ENCODE data around the gene CD47. TPM values are rescaled to one million over a fixed set of nuclear protein-coding genes. Genes with fewer than 3 reads are reported as not detected.

CD47 gene
- total RNA-seq, 1 experiment from 2014 or later = 42.5 TPM

DNA sequence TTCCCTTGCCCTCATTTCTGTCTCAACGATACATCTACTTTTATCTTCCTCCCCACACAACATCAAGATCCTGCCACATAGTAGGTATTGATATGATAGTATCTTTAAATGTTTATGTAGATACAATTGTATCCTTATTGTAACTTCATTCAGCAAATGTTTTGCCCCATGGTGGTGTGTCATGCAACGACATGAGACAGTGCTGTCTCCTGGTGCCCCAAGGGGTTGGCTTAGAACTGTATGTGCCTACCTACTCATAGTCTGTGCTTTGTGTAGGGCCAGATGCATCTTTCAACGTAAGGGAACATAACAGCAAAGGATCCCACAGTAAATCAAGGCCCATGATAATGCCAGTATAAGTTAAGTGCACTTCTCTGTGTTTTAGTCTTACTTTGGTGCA lies 2.8 kb upstream of the CD47 start:
- Histone ChIP-seq H3K9ac (ENCODE audit: low read length) (no peak overlapping the region), H3K4me1 (ENCODE audit: control insufficient read depth in 1 of 2, insufficient read depth in 2 of 2, low read length in 2 of 2) (peaks cover 0 to 18% of the 10 kb centered on the region in 2 experiments; a peak in 2 of 4 replicates), H3K27ac (ENCODE audit: low read depth, low read length) (no peak overlapping the region), H3K4me2 (ENCODE audit: low read length) (no peak overlapping the region), H3K36me3 (ENCODE audit: control insufficient read depth in 1 of 2, insufficient read depth in 2 of 2, low read length in 2 of 2) (no peaks in the 10 kb centered on the region), H3K9me3 (ENCODE audit: control insufficient read depth in 1 of 2, insufficient read depth in 1 of 2, low read depth in 1 of 2, low read length in 2 of 2) (no peaks in the 10 kb centered on the region), H2AFZ (ENCODE audit: low read depth, low read length, poor library complexity, severe bottlenecking) (no peak overlapping the region), H4K20me1 (ENCODE audit: insufficient read depth) (no peaks in the 10 kb centered on the region), H3K9me2 (ENCODE audit: insufficient read depth) (no peaks in the 10 kb centered on the region), H3K4me3 (replicated peaks in 1 of 2; ENCODE audit: low read depth in 1 of 2, low read length in 2 of 2) (no peak overlapping the region), H3K79me2 (ENCODE audit: insufficient read depth, low read length) (peaks cover 14% of the 10 kb centered on the region), H3K27me3 (ENCODE audit: insufficient read depth, low read length) (no peaks in the 10 kb centered on the region)
- intact Hi-C loops (cut with micrococcal nuclease) = loop anchor here (5.0 kb wide), 1 partner anchor 166 kb away; no protein-coding TSS in a partner anchor
- no peak for TF ChIP-seq POLR2AphosphoS5 (IDR thresholded peaks at IDR 0.05; ENCODE audit: low read depth, low read length)
- TF ChIP-seq, protein P1, sequence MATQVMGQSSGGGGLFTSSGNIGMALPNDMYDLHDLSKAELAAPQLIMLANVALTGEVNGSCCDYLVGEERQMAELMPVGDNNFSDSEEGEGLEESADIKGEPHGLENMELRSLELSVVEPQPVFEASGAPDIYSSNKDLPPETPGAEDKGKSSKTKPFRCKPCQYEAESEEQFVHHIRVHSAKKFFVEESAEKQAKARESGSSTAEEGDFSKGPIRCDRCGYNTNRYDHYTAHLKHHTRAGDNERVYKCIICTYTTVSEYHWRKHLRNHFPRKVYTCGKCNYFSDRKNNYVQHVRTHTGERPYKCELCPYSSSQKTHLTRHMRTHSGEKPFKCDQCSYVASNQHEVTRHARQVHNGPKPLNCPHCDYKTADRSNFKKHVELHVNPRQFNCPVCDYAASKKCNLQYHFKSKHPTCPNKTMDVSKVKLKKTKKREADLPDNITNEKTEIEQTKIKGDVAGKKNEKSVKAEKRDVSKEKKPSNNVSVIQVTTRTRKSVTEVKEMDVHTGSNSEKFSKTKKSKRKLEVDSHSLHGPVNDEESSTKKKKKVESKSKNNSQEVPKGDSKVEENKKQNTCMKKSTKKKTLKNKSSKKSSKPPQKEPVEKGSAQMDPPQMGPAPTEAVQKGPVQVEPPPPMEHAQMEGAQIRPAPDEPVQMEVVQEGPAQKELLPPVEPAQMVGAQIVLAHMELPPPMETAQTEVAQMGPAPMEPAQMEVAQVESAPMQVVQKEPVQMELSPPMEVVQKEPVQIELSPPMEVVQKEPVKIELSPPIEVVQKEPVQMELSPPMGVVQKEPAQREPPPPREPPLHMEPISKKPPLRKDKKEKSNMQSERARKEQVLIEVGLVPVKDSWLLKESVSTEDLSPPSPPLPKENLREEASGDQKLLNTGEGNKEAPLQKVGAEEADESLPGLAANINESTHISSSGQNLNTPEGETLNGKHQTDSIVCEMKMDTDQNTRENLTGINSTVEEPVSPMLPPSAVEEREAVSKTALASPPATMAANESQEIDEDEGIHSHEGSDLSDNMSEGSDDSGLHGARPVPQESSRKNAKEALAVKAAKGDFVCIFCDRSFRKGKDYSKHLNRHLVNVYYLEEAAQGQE (IDR thresholded peaks at IDR 0.05; ENCODE audit: low read depth) = no peak
- no peak for TF ChIP-seq EZH2phosphoT487 (IDR thresholded peaks at IDR 0.05; ENCODE audit: borderline replicate concordance)
- TF ChIP-seq, protein P2, sequence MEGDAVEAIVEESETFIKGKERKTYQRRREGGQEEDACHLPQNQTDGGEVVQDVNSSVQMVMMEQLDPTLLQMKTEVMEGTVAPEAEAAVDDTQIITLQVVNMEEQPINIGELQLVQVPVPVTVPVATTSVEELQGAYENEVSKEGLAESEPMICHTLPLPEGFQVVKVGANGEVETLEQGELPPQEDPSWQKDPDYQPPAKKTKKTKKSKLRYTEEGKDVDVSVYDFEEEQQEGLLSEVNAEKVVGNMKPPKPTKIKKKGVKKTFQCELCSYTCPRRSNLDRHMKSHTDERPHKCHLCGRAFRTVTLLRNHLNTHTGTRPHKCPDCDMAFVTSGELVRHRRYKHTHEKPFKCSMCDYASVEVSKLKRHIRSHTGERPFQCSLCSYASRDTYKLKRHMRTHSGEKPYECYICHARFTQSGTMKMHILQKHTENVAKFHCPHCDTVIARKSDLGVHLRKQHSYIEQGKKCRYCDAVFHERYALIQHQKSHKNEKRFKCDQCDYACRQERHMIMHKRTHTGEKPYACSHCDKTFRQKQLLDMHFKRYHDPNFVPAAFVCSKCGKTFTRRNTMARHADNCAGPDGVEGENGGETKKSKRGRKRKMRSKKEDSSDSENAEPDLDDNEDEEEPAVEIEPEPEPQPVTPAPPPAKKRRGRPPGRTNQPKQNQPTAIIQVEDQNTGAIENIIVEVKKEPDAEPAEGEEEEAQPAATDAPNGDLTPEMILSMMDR (IDR thresholded peaks at IDR 0.05 in 2 of 3, conservative IDR thresholded peaks at IDR 0.05 in 1 of 3; ENCODE audit: borderline replicate concordance in 1 of 3, insufficient read depth in 1 of 3, low read depth in 2 of 3, low read length in 2 of 3) = no peak
- TF ChIP-seq EZH2 (IDR thresholded peaks at IDR 0.05) = no peak
- no peak for TF ChIP-seq ZFX (IDR thresholded peaks at IDR 0.05)
- TF ChIP-seq ZNF274 (IDR thresholded peaks at IDR 0.05; ENCODE audit: low read depth, low read length) = no peak
- no peak for TF ChIP-seq SIN3A (IDR thresholded peaks at IDR 0.05; ENCODE audit: low read depth)
- no peak for TF ChIP-seq JUND (IDR thresholded peaks at IDR 0.05)
- TF ChIP-seq YY1 (IDR thresholded peaks at IDR 0.05; ENCODE audit: extremely low read depth, insufficient replicate concordance, low read depth, low read length) = no peak
- TF ChIP-seq CEBPB (IDR thresholded peaks at IDR 0.05; ENCODE audit: low read depth) = no peak
- no peak for TF ChIP-seq CBX3 (IDR thresholded peaks at IDR 0.05; ENCODE audit: low read depth)
- TF ChIP-seq RAD21 (IDR thresholded peaks at IDR 0.05; ENCODE audit: low read depth) = no peak
- no peak for TF ChIP-seq EGR1 (IDR thresholded peaks at IDR 0.05; ENCODE audit: low read depth)
- TF ChIP-seq FOSL1 (IDR thresholded peaks at IDR 0.05; ENCODE audit: low read depth) = no peak
- CTCF ChIA-PET = no interaction called here
- POLR2A ChIA-PET = no interaction called here
- no TSS peak for BruUV-seq (replicated peaks)
- RAD21 ChIA-PET (ENCODE audit: low non-redundant PET in 1 of 2, low total read pairs in 2 of 2, uncharacterized antibody in 2 of 2, unreplicated experiment in 2 of 2) = no interaction called here
- DNase-seq (ENCODE audit: low read depth, low spot score) (no peak), ATAC-seq (no peak)
